NCI-H2081 treated with DMSO at 0.1 percent for 48 hours (cell line): ENCODE data around the gene FRMD5.
"Not testable (repeated sequence)": the region's sequence is repeated elsewhere in the genome, so short reads cannot be mapped to it uniquely, and the experiment has no call there.

Source experiments
- DNase-seq: peaks from one replicate; lab custom pipeline; 2025; lab: John Stamatoyannopoulos, UW

The FRMD5 gene

GRCh38 chr15:44032820-44033219 lies 162.3 kb downstream of the FRMD5 start:
- DNase-seq = not testable (repeated sequence)

- DNase-seq = no peak
Measured at GRCh38 chr15:44029940-44030568, 165.0 kb downstream of the FRMD5 start.

DNA sequence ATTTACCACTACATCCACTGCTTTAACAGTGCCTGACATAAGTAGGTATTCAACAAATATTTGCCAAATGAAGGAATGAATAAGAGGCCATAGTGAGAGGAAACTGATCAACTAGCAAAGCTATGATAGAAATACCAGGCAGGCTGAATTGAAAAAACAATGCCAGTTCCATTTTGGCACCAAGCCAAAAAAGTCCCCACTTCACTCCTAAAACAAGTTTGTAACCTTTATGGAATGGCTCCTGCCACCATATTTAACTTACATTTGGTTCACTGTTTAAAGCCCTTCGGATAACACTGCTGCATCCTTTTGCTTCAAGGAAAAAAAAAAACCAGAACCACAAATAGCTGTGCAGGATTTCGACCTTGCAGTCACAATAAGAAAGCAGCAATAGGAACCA lies 166.1 kb downstream of the FRMD5 start:
- no peak for DNase-seq

GRCh38 chr15:44028349-44028748 lies 166.7 kb downstream of the FRMD5 start:
- no peak for DNase-seq

DNA sequence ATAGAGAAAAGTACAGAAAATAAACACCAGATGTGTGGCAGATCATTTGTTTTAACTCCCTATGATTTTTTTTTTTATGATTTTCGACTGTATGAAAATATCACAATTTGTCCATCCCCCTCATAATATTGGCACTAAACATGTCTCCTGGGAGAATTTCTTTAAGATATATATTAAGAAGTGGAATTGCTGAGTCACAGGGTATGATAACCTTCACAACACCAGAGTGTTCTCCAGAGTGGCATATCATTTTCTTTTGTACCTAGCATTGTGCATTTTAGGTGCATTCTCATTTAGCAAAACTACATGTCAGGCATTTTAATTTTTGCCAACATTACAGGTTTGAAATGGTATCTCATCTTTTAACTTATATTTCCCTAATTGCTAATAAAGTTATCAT lies 170.9 kb downstream of the FRMD5 start:
- DNase-seq = no peak

- no peak for DNase-seq
Measured at GRCh38 chr15:44023176-44023575, 171.9 kb downstream of the FRMD5 start.

- no peak for DNase-seq
Measured at GRCh38 chr15:44018151-44018550, 176.9 kb downstream of the FRMD5 start.

DNA sequence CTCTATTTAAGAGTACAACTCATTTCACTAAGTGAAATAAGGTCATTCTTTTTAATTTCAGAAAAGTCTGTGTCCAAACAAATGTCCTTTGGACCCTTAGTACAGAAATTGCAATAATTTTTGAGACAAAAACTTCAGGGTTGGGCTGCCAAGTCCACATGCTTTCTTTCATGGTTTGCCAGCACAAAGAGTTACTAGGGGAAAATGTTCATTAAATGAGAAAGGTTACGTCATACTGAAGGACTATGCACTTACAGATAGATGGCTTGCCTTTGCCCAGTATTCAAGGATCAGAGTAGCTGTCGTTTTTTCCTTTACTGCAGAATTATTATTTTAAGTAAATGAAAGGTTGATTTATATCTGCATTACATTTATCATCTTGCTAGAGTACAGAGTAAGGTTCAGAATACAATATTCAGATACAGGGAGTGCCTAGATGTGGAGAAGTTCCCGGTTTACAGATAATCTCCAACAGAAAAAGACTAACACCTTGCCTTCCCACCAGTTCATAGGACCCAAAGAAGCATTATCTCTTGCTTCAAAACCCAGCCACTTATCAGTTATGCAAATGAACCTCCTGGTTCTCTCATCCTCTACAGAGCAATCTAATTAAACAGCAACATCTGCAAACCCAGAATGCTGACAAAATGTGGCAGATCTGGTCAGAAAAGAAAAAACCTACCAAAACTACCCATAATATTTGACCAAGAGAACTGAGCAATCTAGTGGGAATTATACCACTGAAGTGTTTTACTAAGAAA lies 179.3 kb downstream of the FRMD5 start:
- DNase-seq = no peak

- no peak for DNase-seq
Measured at GRCh38 chr15:44011238-44011854, 183.7 kb downstream of the FRMD5 start.

- DNase-seq = no peak
Measured at GRCh38 chr15:44010089-44010488, 185.0 kb downstream of the FRMD5 start.

DNA sequence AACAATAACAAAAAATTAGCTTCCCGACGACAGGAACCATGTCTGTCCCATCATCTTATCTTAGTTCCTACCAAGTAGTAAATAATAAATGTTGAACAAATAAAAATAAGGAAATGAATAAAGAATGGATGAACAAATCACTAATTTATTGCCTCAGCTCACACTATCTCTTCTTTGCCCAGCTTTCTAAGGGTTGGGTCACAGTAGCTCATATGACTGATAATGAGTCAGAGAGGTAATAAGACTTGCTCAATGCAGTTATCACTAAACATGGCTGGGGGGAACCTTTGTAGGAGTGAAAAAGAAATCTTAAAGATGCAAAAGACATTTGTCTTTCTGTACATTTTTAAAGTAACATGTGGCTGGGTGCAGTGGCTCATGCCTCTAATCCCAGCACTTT lies 186.0 kb downstream of the FRMD5 start:
- DNase-seq = no peak

- DNase-seq = not testable (repeated sequence)
Measured at GRCh38 chr15:44000248-44000647, 194.8 kb downstream of the FRMD5 start.

- DNase-seq = no peak
Measured at GRCh38 chr15:43998607-43999006, 196.5 kb downstream of the FRMD5 start.

- DNase-seq = no peak
Measured at GRCh38 chr15:43991206-43991605, 203.9 kb downstream of the FRMD5 start.

DNA sequence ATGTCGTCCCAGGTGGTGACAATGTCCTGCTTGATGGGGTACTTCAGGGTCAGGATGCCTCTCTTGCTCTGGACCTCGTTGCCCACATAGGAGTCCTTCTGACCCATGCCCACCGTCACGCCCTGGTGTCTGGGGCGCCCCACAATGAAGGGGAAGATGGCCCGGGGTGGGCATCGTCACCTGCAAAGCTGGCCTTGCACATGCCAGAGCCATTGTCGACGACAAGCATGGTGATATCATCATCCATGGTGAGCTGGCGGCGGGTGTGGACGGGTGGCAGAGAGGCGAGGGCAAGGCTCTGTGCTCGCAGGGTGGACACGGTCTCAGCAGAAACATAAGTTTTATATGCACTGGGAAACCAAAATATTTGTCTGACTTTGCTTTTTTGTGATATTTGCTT lies 205.1 kb downstream of the FRMD5 start:
- no peak for DNase-seq

- no peak for DNase-seq
Measured at GRCh38 chr15:43988900-43989299, 206.2 kb downstream of the FRMD5 start.

DNA sequence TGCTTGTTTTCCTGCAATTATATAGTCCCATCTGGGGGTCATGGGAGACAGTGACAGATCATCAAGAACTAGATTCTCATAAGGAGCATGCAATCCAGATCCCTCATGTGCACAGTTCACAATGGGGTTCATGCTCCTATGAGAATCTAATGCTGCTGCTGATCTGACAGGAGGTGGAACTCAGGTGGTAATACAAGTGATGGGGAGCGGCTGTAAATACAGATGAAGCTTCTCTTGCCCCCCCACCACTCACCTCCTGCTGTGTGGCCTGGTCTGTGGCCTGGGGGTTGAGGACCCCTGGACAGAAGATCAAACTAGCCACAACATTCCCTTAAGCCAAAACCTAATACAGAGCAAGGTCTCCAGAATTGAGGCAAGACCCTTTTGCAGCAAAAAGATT lies 207.1 kb downstream of the FRMD5 start:
- DNase-seq = no peak

DNA sequence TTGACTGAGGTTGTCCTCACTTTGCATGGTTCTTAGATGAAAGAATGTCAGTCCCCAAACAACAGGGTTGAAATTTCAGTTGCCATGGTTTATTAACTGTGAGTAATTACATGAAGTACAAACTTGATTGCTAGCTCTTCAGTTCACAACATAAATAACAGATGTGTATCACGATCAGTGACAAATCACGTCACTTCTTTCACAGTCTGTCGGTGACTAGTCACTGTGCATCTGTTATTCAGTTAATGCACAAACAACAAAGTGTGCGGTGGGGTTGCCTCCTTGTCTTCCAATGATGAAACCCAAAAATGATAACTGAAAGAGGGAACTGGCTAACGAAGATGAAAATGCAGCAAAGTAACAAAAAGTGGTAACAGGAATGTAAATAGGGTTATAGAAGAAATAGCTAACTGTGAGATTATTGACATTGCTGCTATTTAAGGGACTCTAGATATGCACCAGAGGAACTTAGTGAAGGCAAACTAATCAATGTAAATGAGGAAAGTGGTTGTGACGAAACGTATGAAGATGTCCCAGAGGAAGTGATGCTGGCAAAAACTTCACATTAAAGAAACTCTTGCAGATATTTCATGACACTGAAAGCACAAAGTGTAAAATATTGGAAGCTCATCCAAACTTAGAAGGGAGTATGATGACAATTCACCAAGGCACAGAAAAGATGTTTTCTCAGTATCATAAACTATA lies 208.9 kb downstream of the FRMD5 start:
- DNase-seq = no peak

DNA sequence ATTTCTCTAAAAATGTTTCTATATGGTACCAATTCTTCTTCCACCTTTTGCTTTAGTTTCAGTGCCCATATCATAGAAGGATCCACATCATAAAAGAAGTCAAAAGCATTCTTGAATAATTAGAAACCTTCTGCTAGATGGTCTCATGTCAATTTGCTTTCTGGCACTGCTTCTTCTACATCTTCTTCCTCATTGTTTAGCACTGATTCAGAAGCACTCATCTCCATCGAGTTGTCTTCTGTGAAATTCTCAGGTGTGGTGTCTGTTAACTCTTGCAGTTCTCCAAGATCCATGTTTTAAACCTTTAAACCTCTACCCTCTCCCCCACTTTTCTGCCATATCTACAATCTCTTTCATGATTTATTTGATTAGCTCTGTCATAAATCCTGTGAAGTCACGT lies 213.5 kb downstream of the FRMD5 start:
- DNase-seq = no peak

DNA sequence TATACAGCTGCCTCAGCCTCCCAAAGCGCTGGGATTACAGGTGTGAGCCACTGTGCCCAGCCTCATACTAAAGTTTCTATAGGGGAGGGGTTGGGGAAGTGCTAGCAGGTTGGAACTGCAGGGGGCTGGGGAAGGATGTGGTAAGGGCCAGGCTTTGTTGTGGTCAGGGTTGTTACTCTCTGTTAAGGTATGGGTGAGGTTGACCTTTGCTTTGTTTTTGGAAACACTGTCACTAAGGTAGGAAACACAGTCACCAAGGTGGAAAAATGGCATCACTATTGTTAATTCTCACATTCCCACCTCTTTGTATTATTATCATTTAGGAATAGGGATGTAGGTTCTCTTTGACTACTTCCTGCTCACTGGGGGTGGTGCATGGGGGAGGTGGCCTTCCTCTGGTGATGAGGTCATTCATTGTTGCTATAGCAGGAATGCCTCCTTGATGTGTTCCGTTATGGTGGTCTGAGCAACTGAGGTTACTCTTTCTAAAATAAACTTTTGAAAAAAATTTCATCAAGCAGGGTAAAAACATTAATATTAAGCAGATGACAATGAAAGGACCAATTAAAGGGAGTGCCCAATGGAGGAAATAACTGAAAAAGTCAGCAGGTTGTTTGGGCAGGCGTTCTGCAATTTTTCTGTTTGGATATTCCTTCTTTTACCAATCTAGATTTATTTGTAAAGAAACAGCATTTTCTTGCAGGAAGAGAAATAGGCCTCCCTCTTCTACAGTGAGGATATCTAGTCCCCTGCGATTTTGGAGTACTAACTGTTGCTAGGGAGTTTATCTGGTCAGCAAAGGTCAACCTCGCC lies 217.8 kb downstream of the FRMD5 start:
- no peak for DNase-seq

DNA sequence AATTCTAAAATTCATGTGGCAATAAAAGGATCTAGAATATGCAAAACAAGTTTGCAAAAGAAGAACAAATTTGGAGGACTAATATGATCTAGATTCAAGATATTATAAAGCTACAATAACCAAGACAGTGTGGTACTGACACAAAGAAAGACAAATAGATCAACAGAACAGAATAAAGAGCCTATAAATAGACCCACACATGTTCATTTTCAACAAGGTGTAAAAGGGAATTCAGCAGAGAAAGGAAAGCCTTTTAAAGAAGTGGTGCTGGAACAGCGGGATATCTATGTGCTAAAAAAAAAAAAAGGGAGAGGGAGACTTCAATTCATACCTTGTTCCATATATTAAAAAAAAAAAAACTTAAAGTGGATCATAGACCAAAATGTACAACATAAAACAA lies 219.3 kb downstream of the FRMD5 start:
- DNase-seq = no peak

DNA sequence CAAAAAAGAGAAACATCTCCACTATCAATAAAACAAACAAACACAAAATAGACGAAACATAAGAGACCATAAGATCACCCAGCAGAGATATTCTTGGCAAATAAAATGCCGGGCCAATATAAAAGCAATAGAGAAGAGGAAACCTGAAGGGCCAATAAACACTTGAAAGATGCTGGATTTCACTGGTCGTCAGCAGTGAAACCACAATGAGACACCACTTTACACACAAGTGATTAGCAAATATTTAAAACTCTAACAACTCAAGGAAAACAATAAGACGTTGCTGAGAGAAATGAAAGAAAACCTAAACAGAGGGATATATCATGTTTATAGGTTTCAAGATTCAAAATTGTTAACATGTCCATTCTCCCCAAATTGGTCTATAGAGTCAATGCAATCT lies 219.7 kb downstream of the FRMD5 start:
- no peak for DNase-seq
